K562 (cell line): ENCODE results near the gene ADARB2. TPM values are rescaled to one million over a fixed set of nuclear protein-coding genes. Genes with fewer than 3 reads are reported as not detected.

Experiments
- ATAC-seq: fragments of 200-7000 bp; cut with Tn5 transposase; 3 replicates; pipeline ENCODE4 v1.9.1; 2020; ENCODE audit warnings: moderate library complexity
- BruUV-seq: library from RNA; stranded (reverse); fragments of 400-500 nt; replicated peaks from 2 replicates; lab custom pipeline; 2021; lab: Mats Ljungman, UMichigan
- CTCF ChIA-PET: fragments of 300-600 bp; formaldehyde crosslinking; extraction: SDS; loops from one replicate; lab custom pipeline; 2021; ENCODE audit warnings: low intra/inter-chr PET ratio; lab: Yijun Ruan, JAX
- POLR2A ChIA-PET: fragments of 300-600, 350-650 bp; sonication (Branson Sonifier 250); formaldehyde crosslinking; extraction: SDS; loops from one replicate; lab custom pipeline; 2021; ENCODE audit warnings: antibody characterized with exemption, inconsistent platforms; lab: Yijun Ruan, JAX
- DNase-seq, 4 experiments: peaks; one replicate each; pipeline versions ENCODE4 v3.0.0 to v3.0.0-alpha.2; 2011 to 2018; ENCODE audit warnings: low spot score in 3 of 4, mixed read lengths in 3 of 4; ENCODE audit errors: extremely low read depth in 1 of 4
- FAIRE-seq: peaks from 2 replicates; lab custom pipeline; 2011; peaks lifted over from hg19 to GRCh38; lab: Jason Lieb, UNC
- H2AFZ ChIP-seq: 2 replicates; pipeline ENCODE4 v1.6.0; 2011; ENCODE audit warnings: low read depth, low read length, control low read depth, inconsistent platforms
- H3K27ac ChIP-seq: fragments of 200-600 bp; 3 replicates; pipeline ENCODE4 v1.8.0; 2011; ENCODE audit warnings: low read depth, mild to moderate bottlenecking, control low read depth, inconsistent platforms, low read length, moderate library complexity, mixed read lengths; ENCODE audit errors: extremely low read depth
- H3K27me3 ChIP-seq, 2 experiments: fragments of 300-600 bp in 1 of 2; 2 replicates in 1 of 2; 3 replicates in 1 of 2; pipeline versions ENCODE4 v1.6.0 to v1.8.0; 2011; ENCODE audit warnings: inconsistent platforms in 2 of 2, low read length in 2 of 2, mild to moderate bottlenecking in 1 of 2, mixed read lengths in 1 of 2, moderate library complexity in 1 of 2; ENCODE audit not compliant: control insufficient read depth in 2 of 2, insufficient read depth in 2 of 2
- H3K36me3 ChIP-seq: fragments of 300-600 bp; 3 replicates; pipeline ENCODE4 v1.8.0; 2011; ENCODE audit warnings: mild to moderate bottlenecking, low read length, inconsistent platforms; ENCODE audit not compliant: control insufficient read depth, insufficient read depth
- H3K4me1 ChIP-seq, 2 experiments: fragments of 200-600 bp in 1 of 2; replicated peaks in 1 of 2; 2 replicates in 1 of 2; 3 replicates in 1 of 2; pipeline versions ENCODE4 v1.5.1 to v1.8.0; 2011; ENCODE audit warnings: inconsistent platforms in 2 of 2, low read length in 2 of 2, mild to moderate bottlenecking in 1 of 2, mixed read lengths in 1 of 2, moderate library complexity in 1 of 2; ENCODE audit not compliant: control insufficient read depth in 2 of 2, insufficient read depth in 2 of 2
- H3K4me2 ChIP-seq: 2 replicates; pipeline ENCODE4 v1.6.1; 2011; ENCODE audit warnings: low read length, control low read depth, inconsistent platforms, mixed read lengths; ENCODE audit not compliant: insufficient read depth
- H3K4me3 ChIP-seq: fragments of 200-600 bp; sonication (generic), shearing (Covaris generic); 2 replicates; pipeline ENCODE4 v1.5.1; 2016; ENCODE audit warnings: control low read depth, inconsistent platforms
- H3K79me2 ChIP-seq: fragments of 200-600 bp; 3 replicates; pipeline ENCODE4 v1.8.0; 2011; ENCODE audit warnings: low read length, inconsistent platforms; ENCODE audit not compliant: control insufficient read depth, insufficient read depth
- H3K9ac ChIP-seq, 2 experiments: 2 replicates each; pipeline versions ENCODE4 v1.6.0 to v1.6.1; 2011; ENCODE audit warnings: low read depth in 2 of 2, low read length in 2 of 2, control low read depth in 1 of 2, inconsistent platforms in 1 of 2, mild to moderate bottlenecking in 1 of 2, mixed read lengths in 1 of 2; ENCODE audit not compliant: insufficient read depth in 1 of 2
- H3K9me1 ChIP-seq: one replicate; pipeline ENCODE4 v1.6.0; 2011; ENCODE audit warnings: inconsistent platforms, mild to moderate bottlenecking, low read length, moderate library complexity; ENCODE audit not compliant: control insufficient read depth, insufficient read depth
- H3K9me3 ChIP-seq: replicated peaks from 2 replicates; pipeline ENCODE4 v1.5.1; 2011; ENCODE audit warnings: low read depth, low read length, inconsistent platforms; ENCODE audit not compliant: control insufficient read depth, insufficient read depth
- H4K20me1 ChIP-seq: replicated peaks from 2 replicates; pipeline ENCODE4 v1.6.1; 2011; ENCODE audit warnings: low read length, inconsistent platforms, mixed read lengths; ENCODE audit not compliant: control insufficient read depth, insufficient read depth
- CBX5 ChIP-seq: IDR thresholded peaks from 2 replicates; pipeline ENCODE4 v1.6.1; 2014; ENCODE audit warnings: low read depth, borderline replicate concordance
- HDAC3 ChIP-seq: fragments of 450-650 bp; IDR thresholded peaks from 2 replicates; pipeline ENCODE4 v1.6.1; 2018; ENCODE audit warnings: borderline replicate concordance, mild to moderate bottlenecking, moderate library complexity; ENCODE audit not compliant: partially characterized antibody
- HNRNPUL1 ChIP-seq: fragments of 200-400 bp; formaldehyde crosslinking; IDR thresholded peaks from 2 replicates; pipeline ENCODE4 v1.6.1; 2017; ENCODE audit warnings: low read length
- JUN ChIP-seq, 2 experiments: sonication (generic) in 1 of 2; formaldehyde crosslinking in 1 of 2; IDR thresholded peaks; 2 replicates each; pipeline versions ENCODE4 v1.6.1 to v1.8.0; 2012 to 2022; ENCODE audit warnings: borderline replicate concordance in 2 of 2, mild to moderate bottlenecking in 2 of 2, improper control_type of control experiment in 1 of 2, low read depth in 1 of 2, low read length in 1 of 2, missing genetic modification reagents in 1 of 2
- MAFK ChIP-seq: IDR thresholded peaks from 2 replicates; pipeline ENCODE4 v1.6.1; 2011; ENCODE audit warnings: low read length, improper control_type of control experiment
- MCM3 ChIP-seq: fragments of 450-650 bp; IDR thresholded peaks from 2 replicates; pipeline ENCODE4 v1.6.1; 2016
- NFE2L1 ChIP-seq: fragments of 450-650 bp; IDR thresholded peaks from 2 replicates; pipeline ENCODE4 v1.6.1; 2016; ENCODE audit warnings: missing genetic modification characterization, low read depth, mild to moderate bottlenecking, missing compliant biosample characterization, moderate library complexity, borderline replicate concordance
- RHOXF2B ChIP-seq: fragments of 250-450 bp; sonication (Bioruptor Pico); conservative IDR thresholded peaks from 2 replicates; pipeline ENCODE4 v1.5.1; 2021
- RNF219 ChIP-seq: fragments of 250-450 bp; sonication (Bioruptor Pico); IDR thresholded peaks from 2 replicates; pipeline ENCODE4 v1.5.0; 2022; ENCODE audit warnings: mild to moderate bottlenecking
- SIN3A ChIP-seq, 2 experiments: fragments of 150-350 bp in 1 of 2; IDR thresholded peaks; 2 replicates each; pipeline ENCODE4 v1.6.1; 2011 to 2016; ENCODE audit warnings: borderline replicate concordance in 2 of 2, low read depth in 2 of 2, low read length in 2 of 2, mild to moderate bottlenecking in 2 of 2, moderate library complexity in 2 of 2; ENCODE audit not compliant: control insufficient read depth in 1 of 2
- SMARCB1 ChIP-seq: IDR thresholded peaks from 2 replicates; pipeline ENCODE4 v1.6.1; 2011; ENCODE audit warnings: improper control_type of control experiment, low read depth; ENCODE audit not compliant: insufficient read length
- SMARCE1 ChIP-seq: fragments of 450-650 bp; IDR thresholded peaks from 2 replicates; pipeline ENCODE4 v1.7.1; 2016; ENCODE audit warnings: mild to moderate bottlenecking
- STAT5A ChIP-seq: IDR thresholded peaks from 2 replicates; pipeline ENCODE4 v1.6.1; 2012; ENCODE audit warnings: low read length, inconsistent platforms, borderline replicate concordance
- TFE3 ChIP-seq: fragments of 450-650 bp; formaldehyde crosslinking; IDR thresholded peaks from 2 replicates; pipeline ENCODE4 v1.4.0; 2020; ENCODE audit warnings: mild to moderate bottlenecking, mixed read lengths
- YY1 ChIP-seq, 3 experiments: IDR thresholded peaks; 2 replicates each; pipeline ENCODE4 v1.6.1; 2011; ENCODE audit warnings: low read length in 2 of 3, mild to moderate bottlenecking in 2 of 3, moderate library complexity in 2 of 3, borderline replicate concordance in 1 of 3, control low read depth in 1 of 3, low read depth in 1 of 3; ENCODE audit not compliant: insufficient read depth in 3 of 3, insufficient replicate concordance in 2 of 3, control insufficient read depth in 1 of 3, insufficient read length in 1 of 3; ENCODE audit errors: extremely low read depth in 1 of 3
- ZNF780A ChIP-seq: fragments of 250-450 bp; sonication (Bioruptor Pico); IDR thresholded peaks from 2 replicates; pipeline ENCODE4 v1.5.0; 2021; ENCODE audit warnings: mild to moderate bottlenecking
- WGBS: fragments of 100-300 bp; shearing (Covaris generic); methylation state at CpG from one replicate; pipeline ENCODE4 v1.1.6; 2016; ENCODE audit warnings: low coverage, mixed read lengths; ENCODE audit not compliant: insufficient coverage; ENCODE audit errors: missing lambda C conversion rate; 5-methylcytosine and 5-hydroxymethylcytosine counted together
- in situ Hi-C: fragments of 300-500 bp; cut with MboI; formaldehyde crosslinking; loops from 4 replicates; pipeline ENCODE4 v1.15.0; 2018; ENCODE audit warnings: inconsistent platforms, mixed read lengths
- intact Hi-C: fragments of 100-400 bp; cut with micrococcal nuclease; formaldehyde crosslinking; loops from 2 replicates; pipeline ENCODE4 v1.14.2; 2022
- polyA plus RNA-seq, 8 experiments: library from polyadenylated mRNA; depleted of rRNA in 4 of 8; stranded (reverse) in 5 of 8; unstranded in 3 of 8; fragments of >200 nt; fragmentation: Nextera tagmentation in 2 of 8; fragmentation: Illumina TruSeq in 1 of 8; extraction: Ambion mirVana in 2 of 8; extraction: Trizol in 1 of 8; gene quantifications; 2 replicates each; pipeline versions ENCODE4 v1.2.1 to v1.2.3, GENCODE V29; 2011 to 2014; ENCODE audit warnings: inconsistent platforms in 1 of 8, missing spikeins in 1 of 8
- total RNA-seq, 7 experiments: library from RNA; depleted of rRNA in 6 of 7; stranded (reverse); fragments of >200 nt in 6 of 7; fragmentation: Illumina TruSeq in 2 of 7; extraction: Trizol in 2 of 7; gene quantifications; 2 replicates each; pipeline versions ENCODE4 v1.2.1 to v1.2.3, GENCODE V29; 2011 to 2021; ENCODE audit warnings: low replicate concordance in 1 of 7

The ADARB2 gene
- total and polyA plus RNA-seq, 9 of the 15 experiments (the other 6 are each of a cell fraction or from before 2014, with no cell fraction given) = not detected

GRCh38 chr10:1426786-1427185 is 310.5 kb downstream of the ADARB2 start:
- TF ChIP-seq MAFK (no peak), RHOXF2B (no peak), SMARCE1 (no peak), JUN (IDR thresholded peaks at IDR 0.05; ENCODE audit: borderline replicate concordance, low read depth, low read length) (no peak), JUN (CRISPR knock-in tag; IDR thresholded peaks at IDR 0.05; ENCODE audit: borderline replicate concordance) (no peak), TFE3 (CRISPR knock-in tag) (no peak), HNRNPUL1 (no peak), MCM3 (no peak), ZNF780A (CRISPR knock-in tag) (no peak), SIN3A (IDR thresholded peaks at IDR 0.05; ENCODE audit: borderline replicate concordance in 2 of 2, control insufficient read depth in 1 of 2, low read depth in 2 of 2, low read length in 2 of 2) (no peak), HDAC3 (no peak), CBX5 (no peak), SMARCB1 (no peak), YY1 (IDR thresholded peaks at IDR 0.05; ENCODE audit: borderline replicate concordance in 1 of 3, control insufficient read depth in 1 of 3, extremely low read depth in 1 of 3, insufficient read depth in 3 of 3, insufficient read length in 1 of 3, insufficient replicate concordance in 2 of 3, low read depth in 1 of 3, low read length in 2 of 3) (no peak), STAT5A (no peak), NFE2L1 (tag) (no peak), RNF219 (CRISPR knock-in tag) (no peak)
- no peaks in the 10 kb centered on the region for H3K9me3 ChIP-seq
- FAIRE-seq (no peak), ATAC-seq (no peak), DNase-seq (no peak)
- no TSS peak for BruUV-seq
- intact Hi-C loops (no loop called here), in situ Hi-C loops (no loop called here)
- H3K27me3 ChIP-seq = peaks cover 3 to 19% of the 10 kb centered on the region in 2 experiments; a peak in 4 of 5 replicates
- H3K9ac ChIP-seq = no peak overlapping the region; a peak in 1 of 4 replicates
- H3K9me1 ChIP-seq = no peaks in the 10 kb centered on the region
- no peak overlapping the region for H3K27ac ChIP-seq
- H3K4me3 ChIP-seq = no peak overlapping the region
- CTCF ChIA-PET = no interaction called here
- no peaks in the 10 kb centered on the region for H3K36me3 ChIP-seq
- H3K79me2 ChIP-seq = no peaks in the 10 kb centered on the region
- no peak overlapping the region for H3K4me2 ChIP-seq
- no peak overlapping the region for H2AFZ ChIP-seq
- POLR2A ChIA-PET = interaction anchor here (0.6 to 0.7 kb wide), 3 partner anchors 687 to 1479 kb away, joined by 3 read pairs; no protein-coding TSS in a partner anchor
- WGBS = 0% methylated on average over 6 of the region's 6 CpGs
- no peaks in the 10 kb centered on the region; the same call in 1 of the 2 replicates for H4K20me1 ChIP-seq
- no peaks in the 10 kb centered on the region for H3K4me1 ChIP-seq
